OCI-LY1 (cell line): ENCODE results near the gene HSPA5.

ENCODE experiments used
- EZH2 ChIP-seq: fragments of 200-600 bp; sonication (generic), shearing (Covaris generic); IDR thresholded peaks from 2 replicates; pipeline ENCODE4 v1.8.0; 2017; ENCODE audit warnings: borderline replicate concordance, mixed run types, mild to moderate bottlenecking, antibody characterized with exemption, low read length, moderate library complexity, mixed read lengths
- TF ChIP-seq, protein P1 (sequence below): fragments of 200-600 bp; sonication (generic), shearing (Covaris generic); IDR thresholded peaks from 2 replicates; pipeline ENCODE4 v1.5.1; 2017; ENCODE audit warnings: mild to moderate bottlenecking, antibody characterized with exemption, low read length, moderate library complexity, mixed read lengths

DNA sequence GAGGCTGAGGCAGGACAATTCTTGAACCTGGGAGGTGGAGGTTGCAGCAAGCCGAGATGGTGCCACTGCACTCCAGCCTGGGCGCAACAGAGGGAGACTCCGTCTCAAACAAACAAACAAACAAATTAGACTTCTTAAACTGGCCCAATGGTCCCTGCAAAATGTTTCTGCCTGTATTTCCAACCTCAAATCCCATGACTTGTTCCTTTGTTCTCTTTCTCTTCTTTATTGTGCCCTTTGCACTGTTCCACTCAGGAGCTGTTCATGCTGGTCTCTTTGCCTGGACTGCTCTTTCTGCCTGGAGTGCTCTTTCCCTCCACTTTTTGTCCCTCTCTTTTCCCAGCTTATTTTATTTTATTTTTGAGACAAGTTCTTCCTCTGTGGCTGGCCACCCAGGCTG lies 36.7 kb downstream of the HSPA5 start:
- TF ChIP-seq, protein P1, sequence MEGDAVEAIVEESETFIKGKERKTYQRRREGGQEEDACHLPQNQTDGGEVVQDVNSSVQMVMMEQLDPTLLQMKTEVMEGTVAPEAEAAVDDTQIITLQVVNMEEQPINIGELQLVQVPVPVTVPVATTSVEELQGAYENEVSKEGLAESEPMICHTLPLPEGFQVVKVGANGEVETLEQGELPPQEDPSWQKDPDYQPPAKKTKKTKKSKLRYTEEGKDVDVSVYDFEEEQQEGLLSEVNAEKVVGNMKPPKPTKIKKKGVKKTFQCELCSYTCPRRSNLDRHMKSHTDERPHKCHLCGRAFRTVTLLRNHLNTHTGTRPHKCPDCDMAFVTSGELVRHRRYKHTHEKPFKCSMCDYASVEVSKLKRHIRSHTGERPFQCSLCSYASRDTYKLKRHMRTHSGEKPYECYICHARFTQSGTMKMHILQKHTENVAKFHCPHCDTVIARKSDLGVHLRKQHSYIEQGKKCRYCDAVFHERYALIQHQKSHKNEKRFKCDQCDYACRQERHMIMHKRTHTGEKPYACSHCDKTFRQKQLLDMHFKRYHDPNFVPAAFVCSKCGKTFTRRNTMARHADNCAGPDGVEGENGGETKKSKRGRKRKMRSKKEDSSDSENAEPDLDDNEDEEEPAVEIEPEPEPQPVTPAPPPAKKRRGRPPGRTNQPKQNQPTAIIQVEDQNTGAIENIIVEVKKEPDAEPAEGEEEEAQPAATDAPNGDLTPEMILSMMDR: no peak
- no peak for TF ChIP-seq EZH2
